Trophoblast cell (in vitro differentiated cells and primary cell): ENCODE data around the gene CTRB1.

Source experiments
- DNase-seq, 2 donors: peaks; one replicate each; pipeline ENCODE4 v3.0.0-alpha.2; 2016
- H2AFZ ChIP-seq: 2 replicates; pipeline ENCODE4 v1.6.1; 2013; ENCODE audit warnings: low read length, moderate library complexity, mild to moderate bottlenecking; ENCODE audit not compliant: insufficient read depth, poor library complexity
- H2AK5ac ChIP-seq: 2 replicates; pipeline ENCODE4 v1.6.1; 2013; ENCODE audit warnings: mild to moderate bottlenecking, low read length
- H2BK120ac ChIP-seq: 2 replicates; pipeline ENCODE4 v1.6.1; 2013; ENCODE audit warnings: low read length, mild to moderate bottlenecking, moderate library complexity; ENCODE audit not compliant: insufficient read depth, poor library complexity
- H2BK12ac ChIP-seq: 2 replicates; pipeline ENCODE4 v1.6.1; 2013; ENCODE audit warnings: mild to moderate bottlenecking, low read length, moderate library complexity
- H2BK5ac ChIP-seq: 2 replicates; pipeline ENCODE4 v1.6.1; 2013; ENCODE audit warnings: low read length, low read depth, moderate library complexity, mild to moderate bottlenecking; ENCODE audit not compliant: poor library complexity
- H3K14ac ChIP-seq: 2 replicates; pipeline ENCODE4 v1.6.1; 2013; ENCODE audit warnings: mild to moderate bottlenecking, low read length
- H3K18ac ChIP-seq: 2 replicates; pipeline ENCODE4 v1.6.1; 2013; ENCODE audit warnings: mild to moderate bottlenecking, low read length
- H3K23ac ChIP-seq: 2 replicates; pipeline ENCODE4 v1.6.1; 2013; ENCODE audit warnings: low read length
- H3K27ac ChIP-seq: 2 replicates; pipeline ENCODE4 v1.5.1; 2013; ENCODE audit warnings: low read depth, mild to moderate bottlenecking, inconsistent platforms, low read length, moderate library complexity
- H3K27me3 ChIP-seq: 2 replicates; pipeline ENCODE4 v1.6.1; 2013; ENCODE audit warnings: inconsistent platforms, mild to moderate bottlenecking, low read length, moderate library complexity; ENCODE audit not compliant: insufficient read depth
- H3K36me3 ChIP-seq, 2 experiments: 1 replicate in 1 of 2; 2 replicates in 1 of 2; pipeline ENCODE4 v1.6.1; 2013; ENCODE audit warnings: low read length in 2 of 2, mild to moderate bottlenecking in 2 of 2, moderate library complexity in 1 of 2; ENCODE audit not compliant: insufficient read depth in 2 of 2, control insufficient read depth in 1 of 2
- H3K4ac ChIP-seq: 2 replicates; pipeline ENCODE4 v1.6.1; 2013; ENCODE audit warnings: low read depth, mild to moderate bottlenecking, low read length, moderate library complexity
- H3K4me1 ChIP-seq, 2 experiments: 1 replicate in 1 of 2; 2 replicates in 1 of 2; pipeline ENCODE4 v1.6.1; 2013; ENCODE audit warnings: low read length in 2 of 2, mild to moderate bottlenecking in 2 of 2, moderate library complexity in 1 of 2; ENCODE audit not compliant: insufficient read depth in 2 of 2, control insufficient read depth in 1 of 2
- H3K4me2 ChIP-seq: 2 replicates; pipeline ENCODE4 v1.6.1; 2013; ENCODE audit warnings: inconsistent platforms, mild to moderate bottlenecking, low read length, moderate library complexity
- H3K4me3 ChIP-seq: 2 replicates; pipeline ENCODE4 v1.5.1; 2013; ENCODE audit warnings: mild to moderate bottlenecking, low read depth, low read length, inconsistent platforms
- H3K79me1 ChIP-seq: one replicate; pipeline ENCODE4 v1.6.1; 2013; ENCODE audit warnings: low read length
- H3K79me2 ChIP-seq: 2 replicates; pipeline ENCODE4 v1.6.1; 2013; ENCODE audit warnings: low read length, mild to moderate bottlenecking; ENCODE audit not compliant: control insufficient read depth, insufficient read depth, poor library complexity
- H3K9ac ChIP-seq: 2 replicates; pipeline ENCODE4 v1.6.1; 2013; ENCODE audit warnings: mild to moderate bottlenecking, low read length
- H3K9me3 ChIP-seq: 2 replicates; pipeline ENCODE4 v1.6.1; 2013; ENCODE audit warnings: low read depth, mild to moderate bottlenecking, control low read depth, inconsistent platforms, low read length; ENCODE audit not compliant: insufficient read depth
- H4K12ac ChIP-seq: 2 replicates; pipeline ENCODE4 v1.6.1; 2013; ENCODE audit warnings: low read depth, mild to moderate bottlenecking, low read length, moderate library complexity
- H4K8ac ChIP-seq: 2 replicates; pipeline ENCODE4 v1.6.1; 2013; ENCODE audit warnings: low read depth, mild to moderate bottlenecking, low read length, moderate library complexity
- H4K91ac ChIP-seq: one replicate; pipeline ENCODE4 v1.6.1; 2013; ENCODE audit warnings: low read depth, mild to moderate bottlenecking, low read length, moderate library complexity
- WGBS: extraction: QIAGEN DNeasy Blood & Tissue Kit; methylation state at CpG from one replicate; pipeline ENCODE4 v1.1.7; 2013; ENCODE audit warnings: missing lambda C conversion rate; ENCODE audit not compliant: insufficient read length, insufficient coverage; ENCODE audit errors: extremely low coverage; 5-methylcytosine and 5-hydroxymethylcytosine counted together

The CTRB1 gene

DNA sequence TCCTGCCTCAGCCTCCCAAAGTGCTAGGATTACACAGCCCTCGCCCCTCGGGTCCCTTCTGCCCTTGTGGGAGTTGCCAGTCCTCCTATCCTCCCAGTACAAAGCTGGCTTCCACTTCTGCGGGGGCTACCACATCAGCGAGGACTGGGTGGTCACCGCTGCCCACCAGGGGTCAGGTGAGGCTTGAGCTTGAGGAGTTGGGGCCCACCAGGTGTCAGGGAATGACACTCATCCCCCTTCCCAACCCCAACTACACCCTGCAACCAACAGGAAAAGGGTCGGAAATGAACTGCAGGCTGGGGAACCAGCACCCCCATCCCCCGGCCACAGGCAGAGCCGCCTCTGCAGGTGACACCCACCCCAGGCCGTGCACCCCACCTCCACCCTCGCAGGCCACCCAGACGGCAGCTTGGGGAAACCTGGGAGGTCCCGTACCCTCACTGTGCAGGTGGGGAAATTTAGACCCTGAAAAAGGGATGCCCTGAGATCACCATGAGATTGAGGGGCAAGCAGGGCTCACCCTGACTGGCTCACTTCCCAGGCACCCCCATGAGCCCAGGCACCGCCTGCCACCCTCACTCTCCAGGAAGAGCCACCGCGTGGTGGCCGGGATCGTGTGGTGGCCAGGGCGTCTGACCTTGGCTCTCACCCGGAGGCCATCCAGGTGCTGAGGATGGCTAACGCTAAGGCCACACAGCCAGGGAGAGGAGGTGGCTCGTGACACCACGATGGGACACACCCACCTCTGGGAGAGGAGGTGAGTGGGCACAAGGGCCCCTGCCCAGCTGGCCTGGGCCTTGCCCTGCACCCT is 8.0 kb downstream of the CTRB1 start:
- no peak overlapping the region for H2AK5ac ChIP-seq
- H2AFZ ChIP-seq: no peak overlapping the region
- DNase-seq: peak in 1 of 2 donors; percentile 30
- H3K27ac ChIP-seq: no peak overlapping the region
- H2BK5ac ChIP-seq: no peak overlapping the region
- H3K4me2 ChIP-seq: no peak overlapping the region
- no peaks in the 10 kb centered on the region for H3K27me3 ChIP-seq
- H4K91ac ChIP-seq: no peak overlapping the region
- no peak overlapping the region for H4K12ac ChIP-seq
- H3K79me1 ChIP-seq: no peaks in the 10 kb centered on the region
- H3K4me1 ChIP-seq: no peaks in the 10 kb centered on the region
- H2BK120ac ChIP-seq: no peak overlapping the region
- H3K9ac ChIP-seq: no peak overlapping the region
- no peak overlapping the region for H3K4ac ChIP-seq
- no peak overlapping the region for H4K8ac ChIP-seq
- no peaks in the 10 kb centered on the region for H3K9me3 ChIP-seq
- H3K4me3 ChIP-seq: no peak overlapping the region
- no peak overlapping the region for H3K18ac ChIP-seq
- WGBS: no CpG with 5 or more reads among the region's 22 CpGs
- no peak overlapping the region for H3K14ac ChIP-seq
- no peak overlapping the region for H3K23ac ChIP-seq
- peaks cover 35 to 40% of the 10 kb centered on the region in 2 experiments for H3K36me3 ChIP-seq
- no peak overlapping the region for H2BK12ac ChIP-seq
- no peaks in the 10 kb centered on the region for H3K79me2 ChIP-seq

- no CpG with 5 or more reads among the region's 18 CpGs for WGBS
- Histone ChIP-seq H3K23ac (no peak overlapping the region), H3K4me2 (no peak overlapping the region), H3K18ac (no peak overlapping the region), H2BK120ac (no peak overlapping the region), H3K4me1 (no peaks in the 10 kb centered on the region), H3K9ac (no peak overlapping the region), H2BK5ac (no peak overlapping the region), H3K14ac (no peak overlapping the region), H4K91ac (no peak overlapping the region), H2AK5ac (no peak overlapping the region), H2AFZ (no peak overlapping the region), H3K4me3 (no peak overlapping the region), H4K12ac (no peak overlapping the region), H3K79me2 (no peaks in the 10 kb centered on the region), H3K4ac (no peak overlapping the region), H4K8ac (no peak overlapping the region), H3K9me3 (no peaks in the 10 kb centered on the region), H3K27ac (no peak overlapping the region), H2BK12ac (no peak overlapping the region), H3K27me3 (no peaks in the 10 kb centered on the region), H3K36me3 (peaks cover 41 to 45% of the 10 kb centered on the region in 2 experiments), H3K79me1 (no peaks in the 10 kb centered on the region)
- no peak for DNase-seq
Measured at GRCh38 chr16:75227361-75228142, 8.8 kb downstream of the CTRB1 start.

DNA sequence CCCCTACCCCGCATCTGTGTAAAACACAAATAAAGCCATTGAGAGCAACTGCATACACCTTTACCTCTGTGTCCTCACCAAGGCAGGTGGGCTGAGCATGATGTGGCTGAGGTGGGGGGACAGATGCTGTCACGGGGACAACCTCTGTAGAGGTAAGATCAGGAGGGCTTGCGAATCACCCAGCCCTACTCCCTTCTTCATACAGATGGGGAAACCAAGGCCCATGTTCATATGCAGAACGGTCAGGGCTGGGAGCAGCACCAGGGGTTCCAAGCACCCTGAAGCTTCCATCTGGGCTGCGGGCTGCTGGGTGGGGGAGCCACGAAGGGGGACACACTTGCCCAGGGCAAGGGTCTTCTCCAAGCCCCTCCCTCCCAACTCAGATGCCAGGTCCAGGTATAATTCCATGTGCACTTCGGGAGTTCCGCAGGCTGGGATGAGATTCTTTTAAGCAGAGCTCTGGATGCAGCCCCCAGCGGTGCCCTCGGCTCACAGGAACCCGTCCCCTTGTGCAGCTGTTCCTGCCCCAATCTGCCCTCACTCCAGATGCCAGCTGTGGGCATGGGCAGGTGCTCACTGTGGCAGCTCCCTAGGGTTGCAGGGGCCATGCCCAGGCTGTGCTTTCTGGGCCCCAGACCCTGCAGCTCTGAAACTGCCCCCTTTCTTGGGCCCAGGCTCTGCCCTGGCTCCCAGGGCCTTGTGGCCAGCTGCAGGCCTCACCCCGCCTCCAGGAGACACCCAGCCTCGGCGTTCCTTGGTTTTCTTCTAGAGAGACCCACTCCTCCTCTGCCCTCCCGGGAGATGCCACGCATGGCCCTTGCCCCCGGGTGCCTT is 9.6 kb downstream of the CTRB1 start:
- Histone ChIP-seq H3K4me2 (no peak overlapping the region), H2BK12ac (no peak overlapping the region), H3K23ac (no peak overlapping the region), H3K79me2 (no peaks in the 10 kb centered on the region), H3K9ac (no peak overlapping the region), H3K36me3 (peaks cover 48 to 52% of the 10 kb centered on the region in 2 experiments), H3K9me3 (no peaks in the 10 kb centered on the region), H3K4ac (no peak overlapping the region), H3K14ac (no peak overlapping the region), H3K18ac (no peak overlapping the region), H3K27me3 (no peaks in the 10 kb centered on the region), H3K4me3 (no peak overlapping the region), H2BK5ac (no peak overlapping the region), H2AFZ (no peak overlapping the region), H4K91ac (no peak overlapping the region), H3K4me1 (no peaks in the 10 kb centered on the region), H2AK5ac (no peak overlapping the region), H3K27ac (no peak overlapping the region), H4K8ac (no peak overlapping the region), H4K12ac (no peak overlapping the region), H2BK120ac (no peak overlapping the region), H3K79me1 (no peaks in the 10 kb centered on the region)
- WGBS: no CpG with 5 or more reads among the region's 17 CpGs
- no peak for DNase-seq
